Sigmoid colon (tissue), 4 donors: ENCODE data around the gene PDCD1LG2.

ENCODE experiments used
- CTCF ChIP-seq, 4 experiments: fragments of 450-650 bp in 3 of 4; fragments of 200-600 bp in 1 of 4; IDR thresholded peaks; one replicate each; pipeline ENCODE4 v1.5.1; 2016 to 2019; ENCODE audit warnings: antibody characterized with exemption in 4 of 4, mild to moderate bottlenecking in 3 of 4, moderate library complexity in 2 of 4
- POLR2AphosphoS5 ChIP-seq, 4 donors: sonication (generic); formaldehyde crosslinking; IDR thresholded peaks; one replicate each; pipeline ENCODE4 v1.6.1; 2017; ENCODE audit warnings: antibody characterized with exemption in 4 of 4

- TF ChIP-seq CTCF (IDR thresholded peaks at IDR 0.05): no peak
- TF ChIP-seq POLR2AphosphoS5 (IDR thresholded peaks at IDR 0.05): no peak
These were observed 39.6 kb downstream of the PDCD1LG2 start for GRCh38 chr9:5549658-5550650.
